IMR-90 (cell line): ENCODE results near the gene RNF112. TPM values are rescaled to one million over a fixed set of nuclear protein-coding genes. Genes with fewer than 3 reads are reported as not detected.

Source experiments
- ATAC-seq: fragments of 200-7000 bp; cut with Tn5 transposase; 2 replicates; pipeline ENCODE4 v1.9.1; 2020; ENCODE audit warnings: low read depth, mild to moderate bottlenecking, moderate library complexity
- BruUV-seq: library from RNA; stranded (reverse); fragments of 400-500 nt; replicated peaks from 2 replicates; lab custom pipeline; 2021; lab: Mats Ljungman, UMichigan
- CTCF ChIA-PET: fragments of 300-600 bp; formaldehyde crosslinking; extraction: SDS; loops from one replicate; lab custom pipeline; 2021; ENCODE audit warnings: antibody characterized with exemption; lab: Yijun Ruan, JAX
- POLR2A ChIA-PET: fragments of 300-600 bp; sonication (Branson Sonifier 250); formaldehyde crosslinking; loops from one replicate; lab custom pipeline; 2022; ENCODE audit warnings: antibody characterized with exemption; ENCODE audit not compliant: unreplicated experiment; lab: Charles Lee
- DNase-seq: peaks from one replicate; pipeline ENCODE4 v3.0.0; 2013
- H2AFZ ChIP-seq: replicated peaks from 2 replicates; pipeline ENCODE3; 2013; ENCODE audit warnings: low read length, mild to moderate bottlenecking; ENCODE audit not compliant: poor library complexity
- H2AK5ac ChIP-seq: 2 replicates; pipeline ENCODE4 v1.6.1; 2013; ENCODE audit warnings: low read depth, low read length, inconsistent platforms
- H2AK9ac ChIP-seq: replicated peaks from 2 replicates; pipeline ENCODE3; 2013; ENCODE audit warnings: mild to moderate bottlenecking, low read depth, low read length, moderate library complexity; ENCODE audit not compliant: poor library complexity
- H2BK120ac ChIP-seq: 2 replicates; pipeline ENCODE4 v1.6.1; 2013; ENCODE audit warnings: low read depth, low read length, inconsistent platforms
- H2BK15ac ChIP-seq: 3 replicates; pipeline ENCODE4 v1.6.1; 2013; ENCODE audit warnings: low read depth, low read length, inconsistent platforms
- H2BK20ac ChIP-seq: 2 replicates; pipeline ENCODE4 v1.6.1; 2013; ENCODE audit warnings: low read depth, mild to moderate bottlenecking, inconsistent platforms, low read length, moderate library complexity
- H2BK5ac ChIP-seq: 2 replicates; pipeline ENCODE4 v1.6.1; 2013; ENCODE audit warnings: mild to moderate bottlenecking, low read depth, low read length, inconsistent platforms; ENCODE audit not compliant: poor library complexity, severe bottlenecking
- H3K14ac ChIP-seq: replicated peaks from 2 replicates; pipeline ENCODE4 v1.6.1; 2013; ENCODE audit warnings: low read depth, low read length, inconsistent platforms
- H3K18ac ChIP-seq: 2 replicates; pipeline ENCODE4 v1.6.1; 2013; ENCODE audit warnings: low read depth, low read length, control low read depth
- H3K23ac ChIP-seq: 2 replicates; pipeline ENCODE4 v1.6.1; 2013; ENCODE audit warnings: low read depth, low read length, inconsistent platforms
- H3K27ac ChIP-seq: 2 replicates; pipeline ENCODE4 v1.5.1; 2013; ENCODE audit warnings: mild to moderate bottlenecking, control low read depth, low read length; ENCODE audit not compliant: insufficient read depth
- H3K27me3 ChIP-seq: 2 replicates; pipeline ENCODE4 v1.6.1; 2013; ENCODE audit warnings: low read length; ENCODE audit not compliant: control insufficient read depth, insufficient read depth
- H3K36me3 ChIP-seq: 2 replicates; pipeline ENCODE4 v1.6.1; 2013; ENCODE audit warnings: low read length, mixed read lengths; ENCODE audit not compliant: control insufficient read depth, insufficient read depth
- H3K4ac ChIP-seq: 2 replicates; pipeline ENCODE4 v1.6.1; 2013; ENCODE audit warnings: low read depth, low read length, inconsistent platforms
- H3K4me1 ChIP-seq: 2 replicates; pipeline ENCODE4 v1.6.1; 2013; ENCODE audit warnings: low read length, mixed read lengths; ENCODE audit not compliant: control insufficient read depth, insufficient read depth
- H3K4me2 ChIP-seq: 2 replicates; pipeline ENCODE4 v1.6.1; 2013; ENCODE audit warnings: low read depth, mild to moderate bottlenecking, control low read depth, low read length, moderate library complexity
- H3K4me3 ChIP-seq: 2 replicates; pipeline ENCODE4 v1.5.1; 2013; ENCODE audit warnings: low read depth, mild to moderate bottlenecking, control low read depth, low read length, moderate library complexity; ENCODE audit not compliant: insufficient read depth
- H3K56ac ChIP-seq: 2 replicates; pipeline ENCODE4 v1.6.1; 2013; ENCODE audit warnings: low read length, inconsistent platforms; ENCODE audit not compliant: insufficient read depth; ENCODE audit errors: extremely low read depth
- H3K79me1 ChIP-seq, 2 experiments: 2 replicates each; pipeline ENCODE4 v1.6.1; 2013; ENCODE audit warnings: low read length in 2 of 2, inconsistent platforms in 1 of 2, low read depth in 1 of 2
- H3K9ac ChIP-seq: 2 replicates; pipeline ENCODE4 v1.6.1; 2013; ENCODE audit warnings: low read depth, low read length, control low read depth
- H3K9me1 ChIP-seq: 2 replicates; pipeline ENCODE4 v1.6.1; 2013; ENCODE audit warnings: low read length, inconsistent platforms; ENCODE audit not compliant: insufficient read depth
- H3K9me3 ChIP-seq: 2 replicates; pipeline ENCODE4 v1.6.1; 2013; ENCODE audit warnings: low read length; ENCODE audit not compliant: control insufficient read depth, insufficient read depth
- H4K20me1 ChIP-seq: 2 replicates; pipeline ENCODE4 v1.6.1; 2013; ENCODE audit warnings: low read length, inconsistent platforms; ENCODE audit not compliant: insufficient read depth
- H4K5ac ChIP-seq: 2 replicates; pipeline ENCODE4 v1.6.1; 2013; ENCODE audit warnings: mild to moderate bottlenecking, low read depth, low read length, control low read depth
- H4K8ac ChIP-seq, 2 experiments: 2 replicates each; pipeline ENCODE4 v1.6.1; 2013; ENCODE audit warnings: low read depth in 2 of 2, low read length in 2 of 2, control low read depth in 1 of 2, inconsistent platforms in 1 of 2
- H4K91ac ChIP-seq: 2 replicates; pipeline ENCODE4 v1.6.1; 2013; ENCODE audit warnings: low read depth, low read length, inconsistent platforms; ENCODE audit not compliant: insufficient read depth
- BHLHE40 ChIP-seq: fragments of 150-350 bp; IDR thresholded peaks from 2 replicates; pipeline ENCODE4 v1.6.1; 2016; ENCODE audit warnings: mild to moderate bottlenecking, low read depth, low read length
- CHD1 ChIP-seq: IDR thresholded peaks from 2 replicates; pipeline ENCODE4 v1.6.1; 2012; ENCODE audit warnings: low read depth, low read length, improper control_type of control experiment
- ELK1 ChIP-seq: fragments of 150-350 bp; IDR thresholded peaks from 2 replicates; pipeline ENCODE4 v1.6.1; 2016; ENCODE audit warnings: low read depth, mild to moderate bottlenecking, low read length, moderate library complexity, borderline replicate concordance
- FOS ChIP-seq: fragments of 150-350 bp; IDR thresholded peaks from 2 replicates; pipeline ENCODE4 v1.6.1; 2016; ENCODE audit warnings: low read depth, low read length
- MAFK ChIP-seq: IDR thresholded peaks from 2 replicates; pipeline ENCODE4 v1.6.1; 2012; ENCODE audit warnings: low read depth, low read length, improper control_type of control experiment
- MXI1 ChIP-seq: IDR thresholded peaks from 2 replicates; pipeline ENCODE4 v1.6.1; 2012; ENCODE audit warnings: low read depth, mild to moderate bottlenecking, low read length, moderate library complexity, borderline replicate concordance
- NFE2L2 ChIP-seq: fragments of 150-350 bp; IDR thresholded peaks from 2 replicates; pipeline ENCODE4 v1.6.1; 2016; ENCODE audit warnings: low read depth, mild to moderate bottlenecking, low read length
- POLR2A ChIP-seq: IDR thresholded peaks from 2 replicates; pipeline ENCODE4 v1.6.1; 2012; ENCODE audit warnings: mild to moderate bottlenecking, low read depth, low read length
- RAD21 ChIP-seq: IDR thresholded peaks from 2 replicates; pipeline ENCODE4 v1.6.1; 2012; ENCODE audit warnings: low read length, improper control_type of control experiment
- RCOR1 ChIP-seq: IDR thresholded peaks from 2 replicates; pipeline ENCODE4 v1.6.1; 2012; ENCODE audit warnings: mild to moderate bottlenecking, low read length, improper control_type of control experiment; ENCODE audit not compliant: insufficient replicate concordance
- RFX5 ChIP-seq: IDR thresholded peaks from 2 replicates; pipeline ENCODE4 v1.8.0; 2012; ENCODE audit warnings: low read depth, mild to moderate bottlenecking, low read length, moderate library complexity
- whole genome bisulfite sequencing, 2 experiments: methylation state at CpG; one replicate each; pipeline versions ENCODE4 v1.1.5 to v1.1.7; 2013; ENCODE audit warnings: missing lambda C conversion rate in 2 of 2; ENCODE audit not compliant: insufficient read length in 1 of 2; ENCODE audit errors: extremely low coverage in 2 of 2; 5-methylcytosine and 5-hydroxymethylcytosine counted together
- dilution Hi-C: fragments of 300-500 bp; cut with HindIII; formaldehyde crosslinking; loops from one replicate; pipeline ENCODE4 v1.14.3; 2018; ENCODE audit warnings: low sequenced_read_pairs; ENCODE audit not compliant: unreplicated experiment
- in situ Hi-C: fragments of 300-500 bp; cut with MboI; formaldehyde crosslinking; loops from 3 replicates; pipeline ENCODE4 v1.14.3; 2019; ENCODE audit warnings: low sequenced_read_pairs, inconsistent platforms, mixed read lengths
- intact Hi-C: fragments of 100-400 bp; cut with micrococcal nuclease; formaldehyde crosslinking; loops from 2 replicates; pipeline ENCODE4 v1.10.0; 2022
- polyA plus RNA-seq, 3 experiments: library from polyadenylated mRNA; depleted of rRNA; stranded (reverse); fragments of >200 nt; gene quantifications; 2 replicates each; pipeline ENCODE4 v1.2.3, GENCODE V29; 2012; ENCODE audit warnings: low replicate concordance in 1 of 3
- total RNA-seq: library from RNA; depleted of rRNA; stranded (reverse); fragments of >200 nt; gene quantifications from 2 replicates; pipeline ENCODE4 v1.2.3, GENCODE V29; 2012
- TF ChIP-seq, protein P1 (sequence below): fragments of 150-350 bp; IDR thresholded peaks from 2 replicates; pipeline ENCODE4 v1.6.1; 2017; ENCODE audit warnings: mild to moderate bottlenecking, antibody characterized with exemption, low read length, low read depth
- TF ChIP-seq, protein P2 (sequence below): conservative IDR thresholded peaks from 2 replicates; pipeline ENCODE4 v1.5.1; 2012; ENCODE audit warnings: mild to moderate bottlenecking, low read depth, low read length, improper control_type of control experiment

RNF112 gene
- total and polyA plus RNA-seq, 2 of the 4 experiments (the other 2 are of a cell fraction) = 2.5 to 5.7 TPM

DNA sequence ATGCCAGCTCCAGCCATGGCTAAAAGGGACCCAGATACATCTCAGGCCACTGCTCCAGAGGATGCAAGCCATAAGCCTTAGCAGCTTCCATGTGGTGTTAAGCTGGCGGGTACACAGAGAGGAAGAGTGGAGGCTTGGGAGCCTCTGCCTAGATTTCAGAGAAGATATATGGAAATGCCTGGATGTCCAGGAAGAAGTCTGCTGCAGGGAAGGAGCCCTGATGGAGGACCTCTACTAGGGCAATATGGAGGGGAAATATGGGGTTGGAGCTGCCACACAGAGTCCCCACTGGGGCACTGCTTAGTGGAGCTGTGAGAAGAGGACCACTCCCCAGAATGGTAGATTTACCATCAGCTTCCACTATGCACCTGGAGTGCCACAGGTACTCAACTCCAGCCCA is 32.1 kb downstream of the RNF112 start:
- Histone ChIP-seq H4K20me1 (no peaks in the 10 kb centered on the region), H3K27me3 (peaks cover 6% of the 10 kb centered on the region), H3K23ac (no peak overlapping the region), H2BK20ac (no peak overlapping the region), H2AK5ac (no peak overlapping the region), H2AFZ (no peak overlapping the region), H2AK9ac (no peak overlapping the region), H3K4me2 (no peak overlapping the region), H3K9me1 (peaks cover 2% of the 10 kb centered on the region; the same call in 1 of the 2 replicates), H2BK15ac (no peak overlapping the region), H3K27ac (no peak overlapping the region), H3K4me1 (peaks cover 8% of the 10 kb centered on the region), H4K91ac (no peak overlapping the region), H3K18ac (no peak overlapping the region), H3K9me3 (peaks cover 9% of the 10 kb centered on the region), H3K56ac (no peak overlapping the region), H3K9ac (no peak overlapping the region), H3K79me1 (no peaks in the 10 kb centered on the region), H3K36me3 (no peaks in the 10 kb centered on the region), H3K4me3 (no peak overlapping the region), H2BK5ac (no peak overlapping the region), H3K4ac (no peak overlapping the region), H4K5ac (no peak overlapping the region), H2BK120ac (no peak overlapping the region), H4K8ac (no peak overlapping the region), H3K14ac (no peak overlapping the region)
- DNase-seq = no peak
- ChIA-PET CTCF (no interaction called here), POLR2A (no interaction called here)
- ATAC-seq = no peak
- WGBS, 2 experiments = 60% methylated on average over 1 of the region's 1 CpG; no CpG with 5 or more reads in 1 of the 2 experiments
- no TSS peak for BruUV-seq
- intact Hi-C loops = no loop called here
- dilution Hi-C loops = no loop called here
- in situ Hi-C loops = no loop called here
- TF ChIP-seq BHLHE40 = no peak
- no peak for TF ChIP-seq NFE2L2
- TF ChIP-seq CHD1 = no peak
- no peak for TF ChIP-seq RCOR1
- no peak for TF ChIP-seq RFX5
- TF ChIP-seq, protein P1, sequence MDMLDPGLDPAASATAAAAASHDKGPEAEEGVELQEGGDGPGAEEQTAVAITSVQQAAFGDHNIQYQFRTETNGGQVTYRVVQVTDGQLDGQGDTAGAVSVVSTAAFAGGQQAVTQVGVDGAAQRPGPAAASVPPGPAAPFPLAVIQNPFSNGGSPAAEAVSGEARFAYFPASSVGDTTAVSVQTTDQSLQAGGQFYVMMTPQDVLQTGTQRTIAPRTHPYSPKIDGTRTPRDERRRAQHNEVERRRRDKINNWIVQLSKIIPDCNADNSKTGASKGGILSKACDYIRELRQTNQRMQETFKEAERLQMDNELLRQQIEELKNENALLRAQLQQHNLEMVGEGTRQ = no peak
- TF ChIP-seq FOS = no peak
- TF ChIP-seq MAFK = no peak
- no peak for TF ChIP-seq RAD21
- TF ChIP-seq, protein P2, sequence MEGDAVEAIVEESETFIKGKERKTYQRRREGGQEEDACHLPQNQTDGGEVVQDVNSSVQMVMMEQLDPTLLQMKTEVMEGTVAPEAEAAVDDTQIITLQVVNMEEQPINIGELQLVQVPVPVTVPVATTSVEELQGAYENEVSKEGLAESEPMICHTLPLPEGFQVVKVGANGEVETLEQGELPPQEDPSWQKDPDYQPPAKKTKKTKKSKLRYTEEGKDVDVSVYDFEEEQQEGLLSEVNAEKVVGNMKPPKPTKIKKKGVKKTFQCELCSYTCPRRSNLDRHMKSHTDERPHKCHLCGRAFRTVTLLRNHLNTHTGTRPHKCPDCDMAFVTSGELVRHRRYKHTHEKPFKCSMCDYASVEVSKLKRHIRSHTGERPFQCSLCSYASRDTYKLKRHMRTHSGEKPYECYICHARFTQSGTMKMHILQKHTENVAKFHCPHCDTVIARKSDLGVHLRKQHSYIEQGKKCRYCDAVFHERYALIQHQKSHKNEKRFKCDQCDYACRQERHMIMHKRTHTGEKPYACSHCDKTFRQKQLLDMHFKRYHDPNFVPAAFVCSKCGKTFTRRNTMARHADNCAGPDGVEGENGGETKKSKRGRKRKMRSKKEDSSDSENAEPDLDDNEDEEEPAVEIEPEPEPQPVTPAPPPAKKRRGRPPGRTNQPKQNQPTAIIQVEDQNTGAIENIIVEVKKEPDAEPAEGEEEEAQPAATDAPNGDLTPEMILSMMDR = no peak
- TF ChIP-seq ELK1 = no peak
- no peak for TF ChIP-seq POLR2A
- TF ChIP-seq MXI1 = no peak
